Measurements from ENCODE around the gene ZNF444.

- no peak for TF ChIP-seq YY1 (IDR thresholded peaks at IDR 0.05; ENCODE audit: insufficient read depth, insufficient read length)
- TF ChIP-seq ZNF274 (IDR thresholded peaks at IDR 0.05; ENCODE audit: low read depth, low read length), result no peak
- no peak for TF ChIP-seq SUZ12 (IDR thresholded peaks at IDR 0.05; ENCODE audit: extremely low read depth, insufficient read depth, insufficient read length)
These were observed 3.0 kb upstream of the ZNF444 start for GRCh38 chr19:56138069-56138468.
